Activated T-helper 1 cell treated with anti-CD3 and anti-CD28 coated beads, Interleukin-12 subunit alpha, Interleukin-12 subunit beta, Interleukin-2, Interleukin-4 antibody, amounts not matched to agents 30 ng/mL and 10 ng/mL and 1 ng/mL, durations not matched to agents 14 hours and 24 hours and 36 hours (primary cell): ENCODE measurements around the gene UROD. TPM values are rescaled to one million over a fixed set of nuclear protein-coding genes. Genes with fewer than 3 reads are reported as not detected.

Experiments used
- DNase-seq: peaks from one replicate; pipeline ENCODE4 v3.0.0; 2021; ENCODE audit warnings: low spot score
- H3K27ac Mint-ChIP-seq: one replicate; pipeline ENCODE4 v1.8.0; 2021; ENCODE audit warnings: mild to moderate bottlenecking, mixed read lengths
- H3K27me3 Mint-ChIP-seq: one replicate; pipeline ENCODE4 v1.8.0; 2022; ENCODE audit warnings: mild to moderate bottlenecking, moderate library complexity, mixed read lengths; ENCODE audit not compliant: insufficient read depth
- H3K36me3 Mint-ChIP-seq: one replicate; pipeline ENCODE4 v1.8.0; 2021; ENCODE audit warnings: low read depth, mixed read lengths
- H3K4me1 Mint-ChIP-seq: one replicate; pipeline ENCODE4 v1.8.0; 2021; ENCODE audit warnings: low read depth, mixed read lengths
- H3K4me3 Mint-ChIP-seq: one replicate; pipeline ENCODE4 v1.8.0; 2021; ENCODE audit warnings: mild to moderate bottlenecking, moderate library complexity, mixed read lengths
- H3K9me3 Mint-ChIP-seq: one replicate; pipeline ENCODE4 v1.8.0; 2021; ENCODE audit warnings: mixed read lengths
- intact Hi-C: fragments of 100-400 bp; cut with micrococcal nuclease; formaldehyde crosslinking; loops from one replicate; pipeline ENCODE4 v1.15.1; 2024
- total RNA-seq: library from RNA; stranded (reverse); gene quantifications from 2 replicates; pipeline ENCODE4 v1.2.3, GENCODE V29; 2022

The UROD gene
- total RNA-seq, 1 donor from 2014 or later: 81.9 TPM

GRCh38 chr1:45010855-45011811 is 921 bp upstream of the UROD start, which contains the start of gene HECTD3:
Gene HECTD3, minus strand, starts transcription at chr1:45011324. Its CDS starts 67 bp downstream, at chr1:45011257.
- no peaks in the 10 kb centered on the region for H3K27me3 Mint-ChIP-seq
- peak; percentile 72 for DNase-seq
- H3K4me1 Mint-ChIP-seq: peaks cover 58% of the 10 kb centered on the region
- peaks cover 19% of the 10 kb centered on the region for H3K36me3 Mint-ChIP-seq
- peak within 1 kb of the TSS; percentile 89 for H3K4me3 Mint-ChIP-seq
- peak within 1 kb of the TSS; percentile 90 for H3K27ac Mint-ChIP-seq
- no peaks in the 10 kb centered on the region for H3K9me3 Mint-ChIP-seq
- intact Hi-C loops: loop anchor here (1.0 to 5.0 kb wide), 6 partner anchors 25 to 1236 kb away; partner anchors contain the start of genes EIF2B3, ERI3, IPP and RAD54L

- peaks cover 58% of the 10 kb centered on the region for H3K4me1 Mint-ChIP-seq
- H3K9me3 Mint-ChIP-seq: no peaks in the 10 kb centered on the region
- peak overlapping the region; percentile 84 for H3K4me3 Mint-ChIP-seq
- H3K27me3 Mint-ChIP-seq: no peaks in the 10 kb centered on the region
- H3K27ac Mint-ChIP-seq: peak overlapping the region; percentile 90
- intact Hi-C loops: loop anchor here (1.0 to 5.0 kb wide), 9 partner anchors 291 to 1235 kb away; partner anchors contain the start of genes ARMH1, ERI3, IPP and MUTYH
- peaks cover 15% of the 10 kb centered on the region for H3K36me3 Mint-ChIP-seq
- DNase-seq: peak; percentile 24
Observed at GRCh38 chr1:45012639-45013278, 705 bp downstream of the UROD start.

GRCh38 chr1:45013551-45014209 is 1.6 kb downstream of the UROD start:
- Mint-ChIP-seq H3K9me3 (no peaks in the 10 kb centered on the region), H3K27me3 (no peaks in the 10 kb centered on the region), H3K4me1 (peaks cover 58% of the 10 kb centered on the region), H3K27ac (no peak overlapping the region), H3K36me3 (peaks cover 12% of the 10 kb centered on the region), H3K4me3 (peak overlapping the region; percentile 84)
- DNase-seq: no peak
- intact Hi-C loops: loop anchor here (1.0 to 5.0 kb wide), 9 partner anchors 177 to 1234 kb away; partner anchors contain the start of genes ERI3, IPP, RAD54L and SLC6A9

- H3K4me3 Mint-ChIP-seq: peak overlapping the region; percentile 84
- intact Hi-C loops: loop anchor here (1.0 to 5.0 kb wide), 9 partner anchors 53 to 1233 kb away; partner anchors contain the start of genes ERI3, IPP, RAD54L and SLC6A9
- H3K27ac Mint-ChIP-seq: peak overlapping the region; percentile 31
Observed at GRCh38 chr1:45014321-45015028, 2.4 kb downstream of the UROD start.

GRCh38 chr1:45015683-45016082 is 3.6 kb downstream of the UROD start:
- intact Hi-C loops: loop anchor here (2.0 to 5.0 kb wide), 2 partner anchors 52 to 191 kb away; partner anchors contain the start of gene ZSWIM5
- peaks cover 6% of the 10 kb centered on the region for H3K36me3 Mint-ChIP-seq

More at GRCh38 chr1:45014321-45015028, 2.4 kb downstream of the UROD start:
- H3K9me3 Mint-ChIP-seq: no peaks in the 10 kb centered on the region
- peaks cover 6% of the 10 kb centered on the region for H3K36me3 Mint-ChIP-seq
- H3K4me1 Mint-ChIP-seq: peaks cover 50% of the 10 kb centered on the region
- peak; percentile 69 for DNase-seq
- no peaks in the 10 kb centered on the region for H3K27me3 Mint-ChIP-seq

GRCh38 chr1:45016090-45016697 is 4.1 kb downstream of the UROD start:
- Mint-ChIP-seq H3K27ac (no peak overlapping the region), H3K4me1 (peaks cover 38% of the 10 kb centered on the region), H3K9me3 (no peaks in the 10 kb centered on the region), H3K36me3 (peaks cover 6% of the 10 kb centered on the region), H3K27me3 (peaks cover under 1% of the 10 kb centered on the region), H3K4me3 (no peak overlapping the region)
- intact Hi-C loops: loop anchor here (5.0 kb wide), 1 partner anchor 51 kb away; no protein-coding TSS in a partner anchor
- no peak for DNase-seq

More at GRCh38 chr1:45015683-45016082, 3.6 kb downstream of the UROD start:
- no peaks in the 10 kb centered on the region for H3K9me3 Mint-ChIP-seq
- H3K27ac Mint-ChIP-seq: no peak overlapping the region
- peaks cover 40% of the 10 kb centered on the region for H3K4me1 Mint-ChIP-seq
- H3K27me3 Mint-ChIP-seq: no peaks in the 10 kb centered on the region
- H3K4me3 Mint-ChIP-seq: no peak overlapping the region
- no peak for DNase-seq

- Mint-ChIP-seq H3K36me3 (peaks cover 6% of the 10 kb centered on the region), H3K9me3 (no peaks in the 10 kb centered on the region), H3K4me1 (peaks cover 33% of the 10 kb centered on the region), H3K27me3 (peaks cover 2% of the 10 kb centered on the region), H3K27ac (no peak overlapping the region), H3K4me3 (no peak overlapping the region)
- no peak for DNase-seq
- intact Hi-C loops: loop anchor here (5.0 kb wide), 1 partner anchor 51 kb away; no protein-coding TSS in a partner anchor
Observed at GRCh38 chr1:45016767-45017166, 4.7 kb downstream of the UROD start.

- peaks cover 2% of the 10 kb centered on the region for H3K27me3 Mint-ChIP-seq
- peaks cover 17% of the 10 kb centered on the region for H3K4me1 Mint-ChIP-seq
- no peaks in the 10 kb centered on the region for H3K9me3 Mint-ChIP-seq
- no peak overlapping the region for H3K4me3 Mint-ChIP-seq
- H3K27ac Mint-ChIP-seq: no peak overlapping the region
- intact Hi-C loops: loop anchor here (1.0 to 5.0 kb wide), 2 partner anchors 49 to 282 kb away; no protein-coding TSS in a partner anchor
- DNase-seq: peak; percentile 46
- peaks cover 6% of the 10 kb centered on the region for H3K36me3 Mint-ChIP-seq
Observed at GRCh38 chr1:45018599-45019230, 6.7 kb downstream of the UROD start.

GRCh38 chr1:45023663-45024062 is 11.6 kb downstream of the UROD start:
- H3K36me3 Mint-ChIP-seq: no peaks in the 10 kb centered on the region
- no peak for DNase-seq
- H3K9me3 Mint-ChIP-seq: no peaks in the 10 kb centered on the region
- peaks cover 4% of the 10 kb centered on the region for H3K27me3 Mint-ChIP-seq
- H3K4me3 Mint-ChIP-seq: no peak overlapping the region
- peaks cover 10% of the 10 kb centered on the region for H3K4me1 Mint-ChIP-seq
- intact Hi-C loops: no loop called here
- H3K27ac Mint-ChIP-seq: no peak overlapping the region

- Mint-ChIP-seq H3K36me3 (no peaks in the 10 kb centered on the region), H3K4me3 (no peak overlapping the region), H3K27me3 (peaks cover 5% of the 10 kb centered on the region), H3K9me3 (no peaks in the 10 kb centered on the region), H3K4me1 (peaks cover 10% of the 10 kb centered on the region), H3K27ac (no peak overlapping the region)
- intact Hi-C loops: no loop called here
- DNase-seq: no peak
Observed at GRCh38 chr1:45026446-45026845, 14.4 kb downstream of the UROD start.

GRCh38 chr1:45032837-45033236 is 20.8 kb downstream of the UROD start:
- Mint-ChIP-seq H3K36me3 (no peaks in the 10 kb centered on the region), H3K4me3 (no peak overlapping the region), H3K9me3 (no peaks in the 10 kb centered on the region), H3K27ac (no peak overlapping the region), H3K4me1 (peaks cover 8% of the 10 kb centered on the region), H3K27me3 (peaks cover 2% of the 10 kb centered on the region)
- intact Hi-C loops: no loop called here
- DNase-seq: no peak
